D721Med (cell line): ENCODE results near the gene COG5.

Source experiments
- DNase-seq: peaks from one replicate; pipeline ENCODE4 v3.0.0; 2011; ENCODE audit warnings: low spot score; ENCODE audit not compliant: insufficient read length
- FAIRE-seq: peaks from 2 replicates; lab custom pipeline; 2011; peaks lifted over from hg19 to GRCh38; lab: Jason Lieb, UNC
- TF ChIP-seq, protein P1 (sequence below): IDR thresholded peaks from 2 replicates; pipeline ENCODE4 v1.5.1; 2012; ENCODE audit warnings: mild to moderate bottlenecking, control low read depth; ENCODE audit not compliant: insufficient read depth; ENCODE audit errors: missing control alignments

Gene COG5

DNA sequence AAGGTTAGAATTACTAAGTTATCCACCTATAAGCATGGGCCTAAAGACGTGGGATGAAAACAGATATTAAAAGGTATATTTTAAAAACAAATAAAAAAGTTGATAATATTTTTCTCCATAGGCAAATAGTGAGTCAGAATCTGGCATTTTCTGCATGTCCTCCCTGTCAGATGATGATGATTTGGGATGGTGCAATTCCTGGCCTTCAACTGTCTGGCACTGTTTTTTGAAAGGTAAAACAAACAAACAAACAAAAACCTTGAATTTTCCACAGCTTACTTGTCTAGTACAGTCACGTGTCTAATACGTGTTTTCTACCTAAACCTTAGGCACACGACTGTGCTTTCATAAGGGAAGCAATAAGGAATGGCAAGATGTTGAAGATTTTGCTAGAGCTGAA is 377.5 kb downstream of the COG5 start:
- no peak for DNase-seq
- FAIRE-seq: no peak
- TF ChIP-seq, protein P1, sequence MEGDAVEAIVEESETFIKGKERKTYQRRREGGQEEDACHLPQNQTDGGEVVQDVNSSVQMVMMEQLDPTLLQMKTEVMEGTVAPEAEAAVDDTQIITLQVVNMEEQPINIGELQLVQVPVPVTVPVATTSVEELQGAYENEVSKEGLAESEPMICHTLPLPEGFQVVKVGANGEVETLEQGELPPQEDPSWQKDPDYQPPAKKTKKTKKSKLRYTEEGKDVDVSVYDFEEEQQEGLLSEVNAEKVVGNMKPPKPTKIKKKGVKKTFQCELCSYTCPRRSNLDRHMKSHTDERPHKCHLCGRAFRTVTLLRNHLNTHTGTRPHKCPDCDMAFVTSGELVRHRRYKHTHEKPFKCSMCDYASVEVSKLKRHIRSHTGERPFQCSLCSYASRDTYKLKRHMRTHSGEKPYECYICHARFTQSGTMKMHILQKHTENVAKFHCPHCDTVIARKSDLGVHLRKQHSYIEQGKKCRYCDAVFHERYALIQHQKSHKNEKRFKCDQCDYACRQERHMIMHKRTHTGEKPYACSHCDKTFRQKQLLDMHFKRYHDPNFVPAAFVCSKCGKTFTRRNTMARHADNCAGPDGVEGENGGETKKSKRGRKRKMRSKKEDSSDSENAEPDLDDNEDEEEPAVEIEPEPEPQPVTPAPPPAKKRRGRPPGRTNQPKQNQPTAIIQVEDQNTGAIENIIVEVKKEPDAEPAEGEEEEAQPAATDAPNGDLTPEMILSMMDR: no peak

DNA sequence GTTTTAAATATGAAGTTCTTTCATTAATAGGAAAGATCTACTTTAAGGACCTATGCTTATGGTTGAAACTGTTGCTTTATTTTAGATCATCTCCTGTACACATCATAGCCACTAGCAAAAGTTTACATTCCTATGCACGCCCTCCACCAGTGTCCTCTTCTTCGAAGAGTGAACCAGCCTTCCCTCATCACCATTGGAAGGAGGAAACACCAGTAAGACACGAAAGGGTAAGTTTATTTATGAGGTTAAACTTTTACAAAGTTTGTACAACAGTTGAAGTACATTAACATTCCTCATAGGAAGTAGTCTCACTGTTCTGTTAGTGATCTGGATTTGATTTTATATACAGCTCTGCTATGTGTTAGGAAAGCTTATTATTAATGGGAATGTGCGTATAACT is 378.0 kb downstream of the COG5 start:
- no peak for FAIRE-seq
- TF ChIP-seq, protein P1: no peak
- no peak for DNase-seq

DNA sequence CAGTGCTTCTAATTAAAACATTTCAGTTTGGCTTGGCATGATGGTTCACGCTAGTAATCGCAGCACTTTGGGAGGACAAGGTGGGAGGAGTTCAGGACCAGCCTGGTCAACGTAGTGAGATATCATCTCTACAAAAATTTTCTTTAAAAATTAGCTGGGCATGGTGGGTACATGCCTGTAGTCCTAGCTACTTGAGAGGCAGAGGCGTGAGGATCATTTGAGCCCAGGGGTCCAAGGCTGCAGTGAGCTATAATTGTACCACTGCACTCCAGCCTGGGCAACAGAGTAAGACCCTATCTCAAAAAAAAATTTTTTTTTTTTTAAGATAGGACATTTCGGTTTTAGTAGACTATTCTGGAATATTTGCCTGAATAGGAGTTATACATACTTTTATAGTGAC is 382.5 kb downstream of the COG5 start:
- DNase-seq (no peak), FAIRE-seq (no peak)
- TF ChIP-seq, protein P1: no peak

DNA sequence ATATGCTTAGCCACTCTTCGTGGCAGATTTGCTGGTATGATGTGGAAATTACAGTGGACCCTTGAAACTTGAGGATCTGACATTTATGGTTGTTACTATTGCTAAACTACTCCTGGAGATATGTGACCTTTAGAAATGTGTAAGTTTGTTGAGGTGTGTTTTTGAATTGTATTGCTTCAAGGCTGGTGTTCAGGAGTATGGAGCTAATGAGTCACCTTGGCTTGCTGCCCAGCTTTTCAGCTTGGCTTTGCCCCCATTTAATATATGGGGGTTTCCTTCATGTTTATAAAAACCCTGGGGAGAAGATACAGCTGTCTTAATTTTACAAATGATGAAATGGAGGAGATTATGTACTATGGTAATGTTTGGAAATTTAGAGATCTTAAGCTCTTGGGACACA is 383.3 kb downstream of the COG5 start:
- TF ChIP-seq, protein P1: no peak
- DNase-seq: no peak
- no peak for FAIRE-seq

DNA sequence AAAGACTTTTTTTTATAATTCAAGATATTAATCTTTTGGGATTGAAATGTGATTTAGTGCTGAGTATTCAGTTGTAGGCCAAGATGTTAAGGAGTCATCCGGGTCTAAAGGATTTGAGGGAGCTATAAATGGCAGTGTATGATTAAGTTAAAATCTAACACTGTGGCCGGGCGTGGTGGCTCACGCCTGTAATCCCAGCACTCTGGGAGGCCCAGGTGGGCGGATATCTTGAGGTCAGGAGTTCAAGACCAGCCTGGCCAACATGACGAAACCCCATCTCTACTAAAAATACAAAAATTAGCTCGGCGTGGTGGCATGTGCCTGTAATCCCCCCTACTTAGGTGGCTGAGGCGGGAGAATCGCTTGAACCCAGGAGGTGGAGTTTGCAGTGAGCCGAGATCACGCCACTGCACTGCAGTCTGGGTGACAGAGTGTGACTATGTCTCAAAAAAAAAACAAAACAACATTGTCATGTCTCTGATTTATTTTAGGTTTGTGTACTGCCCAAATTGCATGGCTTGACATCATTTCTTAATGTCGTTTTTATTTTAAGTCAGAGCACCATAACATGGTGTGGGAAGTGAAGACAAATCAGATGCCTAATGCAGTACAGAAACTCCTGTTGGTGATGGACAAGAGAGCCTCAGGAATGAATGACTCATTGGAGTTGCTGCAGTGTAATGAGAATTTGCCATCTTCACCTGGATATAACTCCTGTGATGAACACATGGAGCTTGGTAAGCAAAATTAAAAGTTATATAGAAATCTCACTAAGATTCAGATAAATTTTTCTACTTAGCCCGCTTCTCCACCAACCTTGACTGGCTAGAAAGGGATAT is 384.2 kb downstream of the COG5 start:
- TF ChIP-seq, protein P1: no peak
- no peak for DNase-seq
- FAIRE-seq: no peak

DNA sequence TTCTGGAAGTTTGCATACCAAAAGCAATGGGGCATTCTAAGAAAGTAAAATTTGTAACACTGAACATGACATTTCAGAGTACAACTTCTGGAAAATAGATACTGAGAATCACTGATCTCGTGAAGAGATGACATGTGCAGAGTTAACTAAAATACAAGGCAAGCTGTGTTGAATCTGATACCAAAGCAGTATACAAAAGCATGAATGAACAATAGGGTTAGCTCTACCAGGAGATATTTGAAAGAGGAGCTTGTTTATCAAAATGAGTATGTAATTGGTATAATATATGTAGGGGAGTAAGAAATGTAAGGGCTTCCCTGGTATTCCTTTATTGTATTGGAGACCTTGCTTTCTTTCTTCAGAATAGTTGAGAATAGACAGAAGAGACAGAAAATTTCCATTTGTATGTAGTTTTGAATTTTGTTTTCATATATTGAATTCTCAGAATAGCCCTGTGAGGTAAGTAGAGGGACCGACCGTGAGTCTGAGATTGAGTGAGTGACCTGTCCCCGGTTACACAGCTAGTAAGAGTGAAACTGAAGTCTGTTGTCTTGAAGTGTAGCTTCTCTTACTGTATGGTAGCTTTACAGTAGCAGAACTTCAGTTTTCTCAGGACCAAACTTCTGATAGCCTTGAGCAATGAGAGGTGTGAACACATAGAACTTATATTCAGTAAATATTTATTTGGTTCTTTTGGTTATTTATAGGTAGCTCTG is 389.9 kb downstream of the COG5 start:
- no peak for DNase-seq
- TF ChIP-seq, protein P1: no peak
- FAIRE-seq: no peak

DNA sequence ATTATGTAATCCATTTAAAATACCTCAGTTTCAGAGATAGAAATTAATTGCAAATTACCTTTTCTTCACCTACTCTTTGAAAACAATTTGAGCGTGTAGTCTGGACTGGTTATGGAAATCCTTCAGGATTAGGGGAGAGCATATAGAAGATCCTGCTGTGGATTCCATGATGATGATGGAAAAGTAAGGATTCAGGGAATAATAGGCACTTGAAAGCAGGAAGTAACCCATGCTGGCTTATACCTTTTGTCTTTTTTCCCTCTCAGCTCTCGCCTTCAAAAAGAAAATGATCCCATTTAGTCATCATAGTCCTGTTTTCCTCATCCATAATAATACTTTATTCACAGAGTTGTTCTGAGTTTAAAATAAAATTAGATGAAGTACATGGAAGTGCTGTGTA is 390.5 kb downstream of the COG5 start:
- no peak for DNase-seq
- no peak for FAIRE-seq
- TF ChIP-seq, protein P1: no peak
